GM12874 (cell line): ENCODE measurements around the gene SPATA46.

Source experiments
- CTCF ChIP-seq: IDR thresholded peaks from 2 replicates; pipeline ENCODE4 v1.5.1; 2011; ENCODE audit warnings: low read depth, mild to moderate bottlenecking, control low read depth, low read length, moderate library complexity; ENCODE audit not compliant: insufficient read depth

The SPATA46 gene

GRCh38 chr1:162375463-162375862 is 1.2 kb downstream of the SPATA46 start:
- no peak for TF ChIP-seq CTCF

DNA sequence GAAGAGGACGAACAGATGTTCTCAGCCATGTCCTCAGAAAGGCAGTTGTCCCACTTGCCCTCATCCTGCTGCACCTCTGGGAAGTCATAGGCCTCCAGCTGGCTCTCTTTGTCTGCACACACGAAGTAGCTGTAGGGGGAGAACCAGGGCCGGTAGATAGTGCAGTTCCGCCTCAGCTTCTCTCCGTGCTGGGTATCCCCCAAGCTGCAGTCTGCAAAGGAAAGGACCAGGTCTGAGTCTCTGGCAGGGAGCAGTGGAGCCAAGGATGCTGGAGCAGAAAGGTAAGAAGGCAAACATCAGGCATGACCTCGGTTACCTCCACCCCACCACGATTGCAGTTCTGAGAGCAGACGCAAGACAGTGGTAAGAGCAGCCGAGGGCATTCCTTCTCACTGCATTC is 2.2 kb downstream of the SPATA46 start:
- no peak for TF ChIP-seq CTCF

DNA sequence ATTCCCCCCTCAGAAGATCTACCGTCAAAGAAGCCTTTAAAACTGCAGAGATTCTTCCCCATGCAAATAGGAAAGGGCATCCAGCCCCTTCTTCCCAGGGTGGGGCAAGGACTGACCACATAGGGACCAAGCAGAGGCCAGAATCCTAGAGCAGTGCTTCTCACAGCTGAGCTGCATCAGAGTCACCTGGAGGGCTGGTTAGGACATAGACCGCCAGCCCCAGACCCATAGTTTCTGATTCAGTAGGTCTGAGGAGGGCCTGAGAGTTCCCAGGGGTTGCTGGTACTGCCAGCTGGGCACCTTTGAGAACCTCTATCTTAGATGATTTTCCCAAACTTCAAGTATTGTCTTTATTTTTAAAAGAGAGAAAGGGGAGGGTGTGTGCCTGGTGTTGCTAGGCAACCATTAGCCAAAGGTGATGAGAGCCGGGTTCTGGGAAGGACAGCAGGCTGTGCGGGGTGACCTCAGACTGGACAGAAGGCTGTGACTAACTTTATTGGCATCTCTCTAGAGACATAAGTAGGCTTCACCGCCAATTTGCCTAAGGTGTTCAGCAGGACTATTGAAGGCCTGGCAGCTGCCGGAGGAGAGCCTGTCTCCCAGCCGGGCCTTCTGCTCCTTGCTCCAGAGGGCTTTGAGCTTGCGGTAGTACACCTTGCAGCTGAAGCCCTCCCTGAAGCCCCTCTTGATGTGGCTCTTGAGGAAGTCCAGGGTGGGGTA is 3.0 kb downstream of the SPATA46 start:
- no peak for TF ChIP-seq CTCF

GRCh38 chr1:162373072-162373427 is 3.6 kb downstream of the SPATA46 start:
- TF ChIP-seq CTCF, result no peak

DNA sequence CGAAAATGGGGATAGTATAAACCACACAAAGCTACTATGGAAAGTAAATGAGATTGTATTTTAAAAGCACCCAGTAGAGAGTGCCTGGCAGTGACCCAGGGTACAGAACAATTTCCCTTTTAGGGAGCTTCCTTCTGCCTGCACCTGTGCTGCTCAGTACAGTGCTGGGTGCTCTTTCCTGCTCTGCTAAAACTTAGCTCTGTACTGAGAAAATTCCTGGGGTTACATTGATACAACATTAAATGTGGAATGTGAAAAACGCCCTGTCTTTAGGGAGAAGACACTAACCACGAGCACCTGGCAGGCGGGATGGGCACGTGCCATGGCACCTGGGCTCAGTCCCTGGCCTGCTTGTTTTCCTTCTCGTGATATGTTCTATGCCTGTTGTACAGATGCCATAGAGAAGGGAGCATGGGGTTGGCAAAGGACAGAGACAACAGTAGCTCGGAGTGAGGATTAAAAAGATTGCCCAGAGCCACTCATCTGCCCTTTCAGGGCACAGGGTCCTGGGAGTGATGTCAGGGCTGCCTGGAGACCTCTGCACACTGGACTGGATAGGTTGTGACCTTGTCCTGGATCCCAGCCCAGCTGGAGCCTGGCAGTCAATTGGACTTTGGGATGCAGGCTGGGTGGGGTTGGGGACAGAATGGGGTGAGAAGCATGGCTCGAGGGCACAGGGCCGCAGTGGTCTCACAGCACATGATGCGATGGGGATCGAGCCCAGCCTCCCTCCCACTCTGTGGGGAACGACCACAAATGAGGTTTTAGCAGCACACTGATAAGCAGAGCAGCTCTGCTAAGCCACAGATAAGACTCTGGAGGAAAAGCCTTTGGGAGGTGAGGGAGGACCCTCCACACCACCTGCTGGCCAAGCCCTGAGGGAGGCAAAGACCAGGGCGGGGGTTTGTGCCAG is 4.2 kb downstream of the SPATA46 start:
- TF ChIP-seq CTCF, result no peak

DNA sequence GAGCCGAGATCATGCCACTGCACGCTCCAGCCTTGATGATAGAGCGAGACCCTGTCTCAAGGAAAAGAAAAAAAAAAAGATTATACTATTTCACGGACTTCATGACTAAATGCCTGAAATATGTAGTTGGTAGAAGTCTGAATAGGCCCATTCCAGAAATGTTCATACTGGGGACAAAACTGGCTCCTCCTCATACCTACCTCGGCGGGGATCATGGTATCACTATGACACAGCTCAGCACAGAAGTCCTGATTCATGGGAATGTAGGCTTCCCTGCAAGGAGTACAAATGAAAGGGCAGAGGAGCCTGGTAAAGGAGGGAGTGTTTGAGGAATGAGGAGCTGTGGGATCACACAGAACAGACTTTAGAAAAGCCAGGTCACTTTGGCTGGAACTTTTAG is 5.0 kb downstream of the SPATA46 start:
- TF ChIP-seq CTCF, result no peak

- no peak for TF ChIP-seq CTCF
Observed at GRCh38 chr1:162370721-162371120, 5.9 kb downstream of the SPATA46 start.
